IMR-90 (cell line): Measurements from ENCODE around the gene ADCY2. TPM values are rescaled to one million over a fixed set of nuclear protein-coding genes. Genes with fewer than 3 reads are reported as not detected.

Experiments used
- ATAC-seq: fragments of 200-7000 bp; cut with Tn5 transposase; 2 replicates; pipeline ENCODE4 v1.9.1; 2020; ENCODE audit warnings: low read depth, mild to moderate bottlenecking, moderate library complexity
- BruUV-seq: library from RNA; stranded (reverse); fragments of 400-500 nt; replicated peaks from 2 replicates; lab custom pipeline; 2021; lab: Mats Ljungman, UMichigan
- CTCF ChIA-PET: fragments of 300-600 bp; formaldehyde crosslinking; extraction: SDS; loops from one replicate; lab custom pipeline; 2021; ENCODE audit warnings: antibody characterized with exemption; lab: Yijun Ruan, JAX
- POLR2A ChIA-PET: fragments of 300-600 bp; sonication (Branson Sonifier 250); formaldehyde crosslinking; loops from one replicate; lab custom pipeline; 2022; ENCODE audit warnings: antibody characterized with exemption; ENCODE audit not compliant: unreplicated experiment; lab: Charles Lee
- DNase-seq: peaks from one replicate; pipeline ENCODE4 v3.0.0; 2013
- H2AFZ ChIP-seq: replicated peaks from 2 replicates; pipeline ENCODE3; 2013; ENCODE audit warnings: low read length, mild to moderate bottlenecking; ENCODE audit not compliant: poor library complexity
- H2AK5ac ChIP-seq: 2 replicates; pipeline ENCODE4 v1.6.1; 2013; ENCODE audit warnings: low read depth, low read length, inconsistent platforms
- H2AK9ac ChIP-seq: replicated peaks from 2 replicates; pipeline ENCODE3; 2013; ENCODE audit warnings: mild to moderate bottlenecking, low read depth, low read length, moderate library complexity; ENCODE audit not compliant: poor library complexity
- H2BK120ac ChIP-seq: 2 replicates; pipeline ENCODE4 v1.6.1; 2013; ENCODE audit warnings: low read depth, low read length, inconsistent platforms
- H2BK15ac ChIP-seq: 3 replicates; pipeline ENCODE4 v1.6.1; 2013; ENCODE audit warnings: low read depth, low read length, inconsistent platforms
- H2BK20ac ChIP-seq: 2 replicates; pipeline ENCODE4 v1.6.1; 2013; ENCODE audit warnings: low read depth, mild to moderate bottlenecking, inconsistent platforms, low read length, moderate library complexity
- H2BK5ac ChIP-seq: 2 replicates; pipeline ENCODE4 v1.6.1; 2013; ENCODE audit warnings: mild to moderate bottlenecking, low read depth, low read length, inconsistent platforms; ENCODE audit not compliant: poor library complexity, severe bottlenecking
- H3K14ac ChIP-seq: replicated peaks from 2 replicates; pipeline ENCODE4 v1.6.1; 2013; ENCODE audit warnings: low read depth, low read length, inconsistent platforms
- H3K18ac ChIP-seq: 2 replicates; pipeline ENCODE4 v1.6.1; 2013; ENCODE audit warnings: low read depth, low read length, control low read depth
- H3K23ac ChIP-seq: 2 replicates; pipeline ENCODE4 v1.6.1; 2013; ENCODE audit warnings: low read depth, low read length, inconsistent platforms
- H3K27ac ChIP-seq: 2 replicates; pipeline ENCODE4 v1.5.1; 2013; ENCODE audit warnings: mild to moderate bottlenecking, control low read depth, low read length; ENCODE audit not compliant: insufficient read depth
- H3K27me3 ChIP-seq: 2 replicates; pipeline ENCODE4 v1.6.1; 2013; ENCODE audit warnings: low read length; ENCODE audit not compliant: control insufficient read depth, insufficient read depth
- H3K36me3 ChIP-seq: 2 replicates; pipeline ENCODE4 v1.6.1; 2013; ENCODE audit warnings: low read length, mixed read lengths; ENCODE audit not compliant: control insufficient read depth, insufficient read depth
- H3K4ac ChIP-seq: 2 replicates; pipeline ENCODE4 v1.6.1; 2013; ENCODE audit warnings: low read depth, low read length, inconsistent platforms
- H3K4me1 ChIP-seq: 2 replicates; pipeline ENCODE4 v1.6.1; 2013; ENCODE audit warnings: low read length, mixed read lengths; ENCODE audit not compliant: control insufficient read depth, insufficient read depth
- H3K4me2 ChIP-seq: 2 replicates; pipeline ENCODE4 v1.6.1; 2013; ENCODE audit warnings: low read depth, mild to moderate bottlenecking, control low read depth, low read length, moderate library complexity
- H3K4me3 ChIP-seq: 2 replicates; pipeline ENCODE4 v1.5.1; 2013; ENCODE audit warnings: low read depth, mild to moderate bottlenecking, control low read depth, low read length, moderate library complexity; ENCODE audit not compliant: insufficient read depth
- H3K56ac ChIP-seq: 2 replicates; pipeline ENCODE4 v1.6.1; 2013; ENCODE audit warnings: low read length, inconsistent platforms; ENCODE audit not compliant: insufficient read depth; ENCODE audit errors: extremely low read depth
- H3K79me1 ChIP-seq, 2 experiments: 2 replicates each; pipeline ENCODE4 v1.6.1; 2013; ENCODE audit warnings: low read length in 2 of 2, inconsistent platforms in 1 of 2, low read depth in 1 of 2
- H3K9ac ChIP-seq: 2 replicates; pipeline ENCODE4 v1.6.1; 2013; ENCODE audit warnings: low read depth, low read length, control low read depth
- H3K9me1 ChIP-seq: 2 replicates; pipeline ENCODE4 v1.6.1; 2013; ENCODE audit warnings: low read length, inconsistent platforms; ENCODE audit not compliant: insufficient read depth
- H3K9me3 ChIP-seq: 2 replicates; pipeline ENCODE4 v1.6.1; 2013; ENCODE audit warnings: low read length; ENCODE audit not compliant: control insufficient read depth, insufficient read depth
- H4K20me1 ChIP-seq: 2 replicates; pipeline ENCODE4 v1.6.1; 2013; ENCODE audit warnings: low read length, inconsistent platforms; ENCODE audit not compliant: insufficient read depth
- H4K5ac ChIP-seq: 2 replicates; pipeline ENCODE4 v1.6.1; 2013; ENCODE audit warnings: mild to moderate bottlenecking, low read depth, low read length, control low read depth
- H4K8ac ChIP-seq, 2 experiments: 2 replicates each; pipeline ENCODE4 v1.6.1; 2013; ENCODE audit warnings: low read depth in 2 of 2, low read length in 2 of 2, control low read depth in 1 of 2, inconsistent platforms in 1 of 2
- H4K91ac ChIP-seq: 2 replicates; pipeline ENCODE4 v1.6.1; 2013; ENCODE audit warnings: low read depth, low read length, inconsistent platforms; ENCODE audit not compliant: insufficient read depth
- BHLHE40 ChIP-seq: fragments of 150-350 bp; IDR thresholded peaks from 2 replicates; pipeline ENCODE4 v1.6.1; 2016; ENCODE audit warnings: mild to moderate bottlenecking, low read depth, low read length
- CEBPB ChIP-seq: IDR thresholded peaks from 2 replicates; pipeline ENCODE4 v1.6.1; 2012; ENCODE audit warnings: low read depth, low read length, improper control_type of control experiment
- CHD1 ChIP-seq: IDR thresholded peaks from 2 replicates; pipeline ENCODE4 v1.6.1; 2012; ENCODE audit warnings: low read depth, low read length, improper control_type of control experiment
- ELK1 ChIP-seq: fragments of 150-350 bp; IDR thresholded peaks from 2 replicates; pipeline ENCODE4 v1.6.1; 2016; ENCODE audit warnings: low read depth, mild to moderate bottlenecking, low read length, moderate library complexity, borderline replicate concordance
- FOS ChIP-seq: fragments of 150-350 bp; IDR thresholded peaks from 2 replicates; pipeline ENCODE4 v1.6.1; 2016; ENCODE audit warnings: low read depth, low read length
- MAFK ChIP-seq: IDR thresholded peaks from 2 replicates; pipeline ENCODE4 v1.6.1; 2012; ENCODE audit warnings: low read depth, low read length, improper control_type of control experiment
- MAZ ChIP-seq: IDR thresholded peaks from 2 replicates; pipeline ENCODE4 v1.6.1; 2012; ENCODE audit warnings: low read depth, mild to moderate bottlenecking, low read length, improper control_type of control experiment, moderate library complexity, borderline replicate concordance
- MXI1 ChIP-seq: IDR thresholded peaks from 2 replicates; pipeline ENCODE4 v1.6.1; 2012; ENCODE audit warnings: low read depth, mild to moderate bottlenecking, low read length, moderate library complexity, borderline replicate concordance
- NFE2L2 ChIP-seq: fragments of 150-350 bp; IDR thresholded peaks from 2 replicates; pipeline ENCODE4 v1.6.1; 2016; ENCODE audit warnings: low read depth, mild to moderate bottlenecking, low read length
- POLR2A ChIP-seq: IDR thresholded peaks from 2 replicates; pipeline ENCODE4 v1.6.1; 2012; ENCODE audit warnings: mild to moderate bottlenecking, low read depth, low read length
- RAD21 ChIP-seq: IDR thresholded peaks from 2 replicates; pipeline ENCODE4 v1.6.1; 2012; ENCODE audit warnings: low read length, improper control_type of control experiment
- RCOR1 ChIP-seq: IDR thresholded peaks from 2 replicates; pipeline ENCODE4 v1.6.1; 2012; ENCODE audit warnings: mild to moderate bottlenecking, low read length, improper control_type of control experiment; ENCODE audit not compliant: insufficient replicate concordance
- RFX5 ChIP-seq: IDR thresholded peaks from 2 replicates; pipeline ENCODE4 v1.8.0; 2012; ENCODE audit warnings: low read depth, mild to moderate bottlenecking, low read length, moderate library complexity
- SMC3 ChIP-seq: fragments of 150-350 bp; IDR thresholded peaks from 2 replicates; pipeline ENCODE4 v1.6.1; 2016; ENCODE audit warnings: low read depth, mild to moderate bottlenecking, antibody characterized with exemption, low read length, moderate library complexity
- USF2 ChIP-seq: fragments of 150-350 bp; IDR thresholded peaks from 2 replicates; pipeline ENCODE4 v1.6.1; 2017; ENCODE audit warnings: mild to moderate bottlenecking, antibody characterized with exemption, low read length, low read depth
- dilution Hi-C: fragments of 300-500 bp; cut with HindIII; formaldehyde crosslinking; loops from one replicate; pipeline ENCODE4 v1.14.3; 2018; ENCODE audit warnings: low sequenced_read_pairs; ENCODE audit not compliant: unreplicated experiment
- in situ Hi-C: fragments of 300-500 bp; cut with MboI; formaldehyde crosslinking; loops from 3 replicates; pipeline ENCODE4 v1.14.3; 2019; ENCODE audit warnings: low sequenced_read_pairs, inconsistent platforms, mixed read lengths
- intact Hi-C: fragments of 100-400 bp; cut with micrococcal nuclease; formaldehyde crosslinking; loops from 2 replicates; pipeline ENCODE4 v1.10.0; 2022
- polyA plus RNA-seq, 3 experiments: library from polyadenylated mRNA; depleted of rRNA; stranded (reverse); fragments of >200 nt; gene quantifications; 2 replicates each; pipeline ENCODE4 v1.2.3, GENCODE V29; 2012; ENCODE audit warnings: low replicate concordance in 1 of 3
- total RNA-seq: library from RNA; depleted of rRNA; stranded (reverse); fragments of >200 nt; gene quantifications from 2 replicates; pipeline ENCODE4 v1.2.3, GENCODE V29; 2012
- TF ChIP-seq, protein P1 (sequence below): conservative IDR thresholded peaks from 2 replicates; pipeline ENCODE4 v1.5.1; 2012; ENCODE audit warnings: mild to moderate bottlenecking, low read depth, low read length, improper control_type of control experiment

Gene ADCY2
- total and polyA plus RNA-seq, 2 of the 4 experiments (the other 2 are of a cell fraction) = not detected

DNA sequence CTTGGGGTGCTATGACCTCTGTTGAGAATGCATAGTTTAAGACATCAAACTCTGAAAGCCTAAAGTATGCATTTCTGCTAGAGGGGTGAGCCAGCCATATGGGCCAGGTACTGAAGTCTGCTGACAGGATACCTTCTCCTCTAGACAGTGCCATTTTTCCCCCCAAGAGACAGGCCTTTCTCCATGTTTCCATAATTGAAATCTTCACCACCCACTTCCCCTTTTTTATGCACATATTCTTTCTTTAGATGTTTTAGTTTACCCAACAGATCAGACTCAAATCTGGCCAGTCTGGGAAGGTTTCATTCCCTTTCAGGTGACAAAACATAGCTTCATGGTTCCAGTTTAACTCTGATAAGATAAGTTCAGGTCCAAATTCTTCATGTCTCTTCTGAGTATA, 212.8 kb downstream of the ADCY2 start:
- Histone ChIP-seq H3K9me3 (peaks cover 8% of the 10 kb centered on the region), H3K27ac (no peak overlapping the region), H3K36me3 (no peaks in the 10 kb centered on the region), H4K5ac (no peak overlapping the region), H3K56ac (no peak overlapping the region), H3K4me2 (no peak overlapping the region), H3K4ac (no peak overlapping the region), H3K27me3 (no peaks in the 10 kb centered on the region), H4K20me1 (no peaks in the 10 kb centered on the region), H3K14ac (no peak overlapping the region), H2BK15ac (no peak overlapping the region), H2AFZ (no peak overlapping the region), H4K8ac (no peak overlapping the region), H2AK9ac (no peak overlapping the region), H3K9ac (no peak overlapping the region), H2AK5ac (no peak overlapping the region), H2BK5ac (no peak overlapping the region), H4K91ac (no peak overlapping the region), H2BK20ac (no peak overlapping the region), H3K23ac (no peak overlapping the region), H3K4me1 (no peaks in the 10 kb centered on the region), H3K4me3 (no peak overlapping the region), H2BK120ac (no peak overlapping the region), H3K18ac (no peak overlapping the region), H3K79me1 (no peaks in the 10 kb centered on the region), H3K9me1 (no peaks in the 10 kb centered on the region)
- ChIA-PET CTCF (no interaction called here), POLR2A (no interaction called here)
- no TSS peak for BruUV-seq
- dilution Hi-C loops (no loop called here), intact Hi-C loops (no loop called here), in situ Hi-C loops (no loop called here)
- no peak for ATAC-seq
- no peak for TF ChIP-seq CEBPB
- no peak for TF ChIP-seq USF2
- TF ChIP-seq MXI1 = no peak
- TF ChIP-seq RCOR1 = no peak
- no peak for TF ChIP-seq FOS
- TF ChIP-seq SMC3 = no peak
- TF ChIP-seq ELK1 = no peak
- TF ChIP-seq MAZ = no peak
- no peak for TF ChIP-seq CHD1
- no peak for TF ChIP-seq RFX5
- no peak for TF ChIP-seq MAFK
- no peak for TF ChIP-seq POLR2A
- TF ChIP-seq, protein P1, sequence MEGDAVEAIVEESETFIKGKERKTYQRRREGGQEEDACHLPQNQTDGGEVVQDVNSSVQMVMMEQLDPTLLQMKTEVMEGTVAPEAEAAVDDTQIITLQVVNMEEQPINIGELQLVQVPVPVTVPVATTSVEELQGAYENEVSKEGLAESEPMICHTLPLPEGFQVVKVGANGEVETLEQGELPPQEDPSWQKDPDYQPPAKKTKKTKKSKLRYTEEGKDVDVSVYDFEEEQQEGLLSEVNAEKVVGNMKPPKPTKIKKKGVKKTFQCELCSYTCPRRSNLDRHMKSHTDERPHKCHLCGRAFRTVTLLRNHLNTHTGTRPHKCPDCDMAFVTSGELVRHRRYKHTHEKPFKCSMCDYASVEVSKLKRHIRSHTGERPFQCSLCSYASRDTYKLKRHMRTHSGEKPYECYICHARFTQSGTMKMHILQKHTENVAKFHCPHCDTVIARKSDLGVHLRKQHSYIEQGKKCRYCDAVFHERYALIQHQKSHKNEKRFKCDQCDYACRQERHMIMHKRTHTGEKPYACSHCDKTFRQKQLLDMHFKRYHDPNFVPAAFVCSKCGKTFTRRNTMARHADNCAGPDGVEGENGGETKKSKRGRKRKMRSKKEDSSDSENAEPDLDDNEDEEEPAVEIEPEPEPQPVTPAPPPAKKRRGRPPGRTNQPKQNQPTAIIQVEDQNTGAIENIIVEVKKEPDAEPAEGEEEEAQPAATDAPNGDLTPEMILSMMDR = no peak
- TF ChIP-seq NFE2L2 = no peak
- no peak for TF ChIP-seq BHLHE40
- no peak for TF ChIP-seq RAD21
- DNase-seq = no peak
